Tongue (tissue), 3 donors: Measurements from ENCODE around the gene RBL2. TPM values are rescaled to one million over a fixed set of nuclear protein-coding genes. Genes with fewer than 3 reads are reported as not detected.
"Not testable (repeated sequence)": the region's sequence is repeated elsewhere in the genome, so short reads cannot be mapped to it uniquely, and the experiment has no call there.

Experiments
- DNase-seq: peaks from one replicate; pipeline ENCODE4 v3.0.0-alpha.2; 2015
- small RNA-seq: library from RNA; depleted of rRNA; stranded (forward); fragments of <200 nt; gene quantifications from one replicate; pipeline ENCODE3, GENCODE V24; 2014; ENCODE audit warnings: low replicate concordance
- total RNA-seq: library from RNA; depleted of rRNA; stranded (reverse); fragments of >200 nt; gene quantifications from one replicate; pipeline ENCODE4 v1.2.3, GENCODE V29; 2014

RBL2 gene
- total RNA-seq, 1 donor from 2014 or later, result 78.7 TPM

DNA sequence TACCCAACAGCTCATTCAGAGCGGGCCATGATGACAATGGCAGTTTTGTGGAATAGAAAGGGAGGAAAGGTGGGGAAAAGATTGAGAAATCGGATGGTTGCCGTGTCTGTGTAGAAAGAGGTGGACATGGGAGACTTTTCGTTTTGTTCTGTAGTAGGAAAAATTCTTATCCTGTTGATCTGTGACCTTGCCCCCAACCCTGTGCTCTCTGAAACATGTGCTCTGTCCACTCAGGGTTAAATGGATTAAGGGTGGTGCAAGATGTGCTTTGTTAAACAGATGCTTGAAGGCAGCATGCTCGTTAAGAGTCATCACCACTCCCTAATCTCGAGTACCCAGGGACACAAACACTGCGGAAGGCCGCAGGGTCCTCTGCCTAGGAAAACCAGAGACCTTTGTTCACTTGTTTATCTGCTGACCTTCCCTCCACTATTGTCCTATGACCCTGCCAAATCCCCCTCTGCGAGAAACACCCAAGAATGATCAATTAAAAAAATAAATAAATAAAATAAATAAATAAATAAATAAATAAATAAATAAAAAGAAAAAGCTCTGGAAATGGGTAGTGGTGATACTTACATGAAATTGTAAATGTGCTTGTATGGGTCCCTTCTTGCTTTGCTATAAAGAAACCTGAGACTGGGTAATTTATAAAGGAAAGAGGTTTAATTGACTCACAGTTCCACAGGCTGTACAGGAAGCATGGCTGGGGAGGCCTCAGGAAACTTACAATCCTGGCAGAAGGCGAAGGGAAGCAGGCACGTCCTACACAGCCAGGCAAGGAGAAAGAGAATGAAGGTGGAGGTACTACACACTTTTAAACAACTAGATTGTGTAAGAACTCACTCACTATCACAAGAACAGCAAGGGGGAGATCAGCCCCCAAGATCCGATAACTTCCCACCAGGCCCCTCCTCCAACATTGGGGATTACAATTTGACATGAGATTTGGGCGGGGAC is 105.8 kb downstream of the RBL2 start:
- not testable (repeated sequence) for DNase-seq

Small RNAs within 50 kb of the gene (small RNA-seq; reads per million reads assigned to genes)
- not detected for gene RNU6-1153P

Other genes starting within 250 kb of the RBL2 start
- gene AKTIP, start 68.7 kb downstream of the RBL2 start, total RNA-seq, result 85.5 TPM